GM23338 (cell line): ENCODE results near the gene TNFAIP8L1.

Experiments
- EZH2 ChIP-seq: fragments of 200-600 bp; sonication (generic); IDR thresholded peaks from one replicate; pipeline ENCODE4 v1.8.0; 2017; ENCODE audit warnings: antibody characterized with exemption, mild to moderate bottlenecking, low read depth; ENCODE audit not compliant: unreplicated experiment
- EZH2phosphoT487 ChIP-seq: fragments of 200-600 bp; sonication (generic); IDR thresholded peaks from one replicate; pipeline ENCODE4 v1.8.1; 2018; ENCODE audit warnings: antibody characterized with exemption; ENCODE audit not compliant: unreplicated experiment
- JUNB ChIP-seq: IDR thresholded peaks from one replicate; pipeline ENCODE4 v1.6.1; 2016; ENCODE audit warnings: antibody characterized with exemption; ENCODE audit not compliant: unreplicated experiment
- POLR2AphosphoS5 ChIP-seq: IDR thresholded peaks from 2 replicates; pipeline ENCODE4 v1.6.1; 2016; ENCODE audit warnings: antibody characterized with exemption, low read depth
- REST ChIP-seq: IDR thresholded peaks from one replicate; pipeline ENCODE4 v1.6.1; 2018; ENCODE audit warnings: antibody characterized with exemption; ENCODE audit not compliant: unreplicated experiment
- TF ChIP-seq, protein P1 (sequence below), 2 experiments: fragments of 200-600 bp in 1 of 2; sonication (generic) in 1 of 2; conservative IDR thresholded peaks; 2 replicates each; pipeline versions ENCODE4 v1.5.1 to v1.6.1; 2016 to 2017; ENCODE audit warnings: antibody characterized with exemption in 2 of 2, low read depth in 2 of 2, mild to moderate bottlenecking in 2 of 2, moderate library complexity in 1 of 2

GRCh38 chr19:4606181-4606580 lies 33.1 kb upstream of the TNFAIP8L1 start:
- TF ChIP-seq, protein P1, sequence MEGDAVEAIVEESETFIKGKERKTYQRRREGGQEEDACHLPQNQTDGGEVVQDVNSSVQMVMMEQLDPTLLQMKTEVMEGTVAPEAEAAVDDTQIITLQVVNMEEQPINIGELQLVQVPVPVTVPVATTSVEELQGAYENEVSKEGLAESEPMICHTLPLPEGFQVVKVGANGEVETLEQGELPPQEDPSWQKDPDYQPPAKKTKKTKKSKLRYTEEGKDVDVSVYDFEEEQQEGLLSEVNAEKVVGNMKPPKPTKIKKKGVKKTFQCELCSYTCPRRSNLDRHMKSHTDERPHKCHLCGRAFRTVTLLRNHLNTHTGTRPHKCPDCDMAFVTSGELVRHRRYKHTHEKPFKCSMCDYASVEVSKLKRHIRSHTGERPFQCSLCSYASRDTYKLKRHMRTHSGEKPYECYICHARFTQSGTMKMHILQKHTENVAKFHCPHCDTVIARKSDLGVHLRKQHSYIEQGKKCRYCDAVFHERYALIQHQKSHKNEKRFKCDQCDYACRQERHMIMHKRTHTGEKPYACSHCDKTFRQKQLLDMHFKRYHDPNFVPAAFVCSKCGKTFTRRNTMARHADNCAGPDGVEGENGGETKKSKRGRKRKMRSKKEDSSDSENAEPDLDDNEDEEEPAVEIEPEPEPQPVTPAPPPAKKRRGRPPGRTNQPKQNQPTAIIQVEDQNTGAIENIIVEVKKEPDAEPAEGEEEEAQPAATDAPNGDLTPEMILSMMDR (conservative IDR thresholded peaks at IDR 0.05; ENCODE audit: low read depth in 2 of 2) = no peak
- TF ChIP-seq REST = no peak
- no peak for TF ChIP-seq EZH2phosphoT487
- no peak for TF ChIP-seq EZH2
- no peak for TF ChIP-seq JUNB
- no peak for TF ChIP-seq POLR2AphosphoS5
